Immature natural killer cell (primary cell): ENCODE data around the gene CPAMD8. TPM values are rescaled to one million over a fixed set of nuclear protein-coding genes. Genes with fewer than 3 reads are reported as not detected.

Experiments
- DNase-seq, 3 donors: peaks; one replicate each; pipeline ENCODE4 v3.0.0; 2022; ENCODE audit warnings: mixed read lengths in 1 of 3
- H3K27ac Mint-ChIP-seq, 6 donors: one replicate each; pipeline ENCODE4 v1.8.0; 2020; ENCODE audit warnings: mixed read lengths in 6 of 6, mild to moderate bottlenecking in 5 of 6, inconsistent platforms in 4 of 6, moderate library complexity in 3 of 6
- H3K27me3 Mint-ChIP-seq, 3 donors: one replicate each; pipeline ENCODE4 v1.8.0; 2020 to 2021; ENCODE audit warnings: low read depth in 3 of 3, mild to moderate bottlenecking in 3 of 3, mixed read lengths in 3 of 3, moderate library complexity in 3 of 3, inconsistent platforms in 1 of 3
- H3K36me3 Mint-ChIP-seq, 3 donors: one replicate each; pipeline ENCODE4 v1.8.0; 2020; ENCODE audit warnings: mixed read lengths in 3 of 3, inconsistent platforms in 2 of 3, mild to moderate bottlenecking in 2 of 3
- H3K4me1 Mint-ChIP-seq, 2 donors: one replicate each; pipeline ENCODE4 v1.8.0; 2020; ENCODE audit warnings: inconsistent platforms in 2 of 2, mild to moderate bottlenecking in 2 of 2, mixed read lengths in 2 of 2, moderate library complexity in 1 of 2
- H3K4me3 Mint-ChIP-seq, 5 donors: one replicate each; pipeline ENCODE4 v1.8.0; 2020; ENCODE audit warnings: mild to moderate bottlenecking in 5 of 5, mixed read lengths in 5 of 5, inconsistent platforms in 3 of 5, moderate library complexity in 3 of 5
- H3K9me3 Mint-ChIP-seq, 6 donors: one replicate each; pipeline ENCODE4 v1.8.0; 2020; ENCODE audit warnings: mild to moderate bottlenecking in 6 of 6, mixed read lengths in 6 of 6, inconsistent platforms in 4 of 6, moderate library complexity in 3 of 6
- polyA plus RNA-seq, 3 donors: library from polyadenylated mRNA; unstranded; fragments of 300-500 nt; fragmentation: Illumina TruSeq; gene quantifications; one replicate each; pipeline ENCODE4 v1.2.3, GENCODE V29; 2021

CPAMD8 gene
- polyA plus RNA-seq, 3 donors from 2014 or later: 1.3 to 2.1 (median 1.4) TPM

GRCh38 chr19:16846901-16847300 lies 179.7 kb downstream of the CPAMD8 start:
- Mint-ChIP-seq H3K27me3 (peaks cover 0 to 2% (median 0%) of the 10 kb centered on the region in 3 donors), H3K4me3 (no peak overlapping the region), H3K27ac (no peak overlapping the region), H3K9me3 (no peaks in the 10 kb centered on the region), H3K36me3 (peaks cover 19 to 57% (median 20%) of the 10 kb centered on the region in 3 donors), H3K4me1 (peaks cover 0 to 5% of the 10 kb centered on the region in 2 donors)
- DNase-seq: no peak

Other genes with a start within 250 kb of the CPAMD8 start
- gene SIN3B, start 197.4 kb downstream of the CPAMD8 start, polyA plus RNA-seq: 1 to 10 TPM; 1.8 to 7.9 (median 2.3) TPM
- gene F2RL3, start 137.8 kb downstream of the CPAMD8 start, polyA plus RNA-seq: under 1 TPM in 2 of 3 donors, not detected in 1; 0.48 TPM
- gene HAUS8, start 48.6 kb upstream of the CPAMD8 start, polyA plus RNA-seq: 1 to 10 TPM; 1.0 to 9.8 (median 4.9) TPM
- gene MYO9B, start 49.0 kb upstream of the CPAMD8 start, polyA plus RNA-seq: 10 to 100 TPM in 1 of 3 donors, 1 to 10 TPM in 2; 5.9 to 33.8 (median 6.0) TPM
- 10 to 100 TPM; 35.4 to 42.0 (median 38.8) TPM for gene USE1, start 188.5 kb upstream of the CPAMD8 start, polyA plus RNA-seq
- gene OCEL1, start 199.4 kb upstream of the CPAMD8 start, polyA plus RNA-seq: 10 to 100 TPM; 31.4 to 51.3 (median 42.3) TPM
- 1 to 10 TPM in 1 of 3 donors, under 1 TPM in 2; 0.67 to 1.4 (median 0.94) TPM for gene NR2F6, start 219.1 kb upstream of the CPAMD8 start, polyA plus RNA-seq
- gene USHBP1, start 237.9 kb upstream of the CPAMD8 start, polyA plus RNA-seq: not detected
- gene BABAM1, start 240.6 kb upstream of the CPAMD8 start, polyA plus RNA-seq: 100 to 1,000 TPM; 135 to 218 (median 141) TPM